Endodermal cell (in vitro differentiated cells): ENCODE data around the gene THOP1. TPM values are rescaled to one million over a fixed set of nuclear protein-coding genes. Genes with fewer than 3 reads are reported as not detected.

Experiments used
- DNase-seq: peaks from one replicate; pipeline ENCODE4 v3.0.0-alpha.2; 2017
- H3K27ac ChIP-seq: 2 replicates; pipeline ENCODE4 v1.5.1; 2013; ENCODE audit warnings: mild to moderate bottlenecking, low read depth, low read length, moderate library complexity
- H3K27me3 ChIP-seq: 2 replicates; pipeline ENCODE4 v1.6.1; 2013; ENCODE audit warnings: mild to moderate bottlenecking, low read length, moderate library complexity; ENCODE audit not compliant: insufficient read depth, control insufficient read depth, poor library complexity, severe bottlenecking
- H3K36me3 ChIP-seq: 2 replicates; pipeline ENCODE4 v1.7.0; 2013; ENCODE audit warnings: mild to moderate bottlenecking, low read length, moderate library complexity; ENCODE audit not compliant: control insufficient read depth, insufficient read depth
- H3K4me1 ChIP-seq: one replicate; pipeline ENCODE4 v1.7.0; 2013; ENCODE audit warnings: low read length; ENCODE audit not compliant: control insufficient read depth, insufficient read depth
- H3K4me3 ChIP-seq: 2 replicates; pipeline ENCODE4 v1.5.1; 2013; ENCODE audit warnings: mild to moderate bottlenecking, low read length, moderate library complexity
- H3K9ac ChIP-seq: 2 replicates; pipeline ENCODE4 v1.6.1; 2013; ENCODE audit warnings: mild to moderate bottlenecking, low read length, moderate library complexity; ENCODE audit not compliant: poor library complexity, severe bottlenecking; ENCODE audit errors: extremely low read depth
- H3K9me3 ChIP-seq: 2 replicates; pipeline ENCODE4 v1.6.1; 2013; ENCODE audit warnings: mild to moderate bottlenecking, low read length, moderate library complexity; ENCODE audit not compliant: control insufficient read depth
- H3K27ac Mint-ChIP-seq: 2 replicates; pipeline ENCODE4 v1.8.0; 2020; ENCODE audit warnings: mixed read lengths
- H3K27me3 Mint-ChIP-seq: 2 replicates; pipeline ENCODE4 v1.8.0; 2021; ENCODE audit warnings: mild to moderate bottlenecking, mixed read lengths; ENCODE audit not compliant: insufficient read depth
- H3K36me3 Mint-ChIP-seq: 2 replicates; pipeline ENCODE4 v1.8.0; 2020; ENCODE audit warnings: low read depth, mixed read lengths
- H3K4me1 Mint-ChIP-seq: 2 replicates; pipeline ENCODE4 v1.8.0; 2020; ENCODE audit warnings: mixed read lengths
- H3K4me3 Mint-ChIP-seq: 2 replicates; pipeline ENCODE4 v1.8.0; 2020; ENCODE audit warnings: mild to moderate bottlenecking, moderate library complexity, mixed read lengths
- H3K9me3 Mint-ChIP-seq: 2 replicates; pipeline ENCODE4 v1.8.0; 2020; ENCODE audit warnings: mild to moderate bottlenecking, mixed read lengths
- WGBS, 2 experiments: methylation state at CpG; one replicate each; pipeline versions ENCODE4 v1.1.5 to v1.1.7; 2013; ENCODE audit warnings: missing lambda C conversion rate in 2 of 2, mixed read lengths in 1 of 2; ENCODE audit not compliant: insufficient coverage in 1 of 2, insufficient read length in 1 of 2; 5-methylcytosine and 5-hydroxymethylcytosine counted together
- total RNA-seq, 2 donors: library from RNA; stranded (reverse); fragmentation: NEBNext Ultra II Directional in 1 of 2; extraction: Animal tissue kit (Norgen Biotek cat#: 25700) in 1 of 2; gene quantifications; 2 replicates in 1 of 2; 3 replicates in 1 of 2; pipeline ENCODE4 v1.2.1, GENCODE V29; 2021
- TF ChIP-seq, protein P1 (sequence below): fragments of 200-600 bp; sonication (generic); conservative IDR thresholded peaks from 2 replicates; pipeline ENCODE4 v1.5.0; 2021; ENCODE audit warnings: antibody characterized with exemption, mild to moderate bottlenecking

THOP1 gene
- total RNA-seq, 2 donors from 2014 or later: 130 to 170 TPM

DNA sequence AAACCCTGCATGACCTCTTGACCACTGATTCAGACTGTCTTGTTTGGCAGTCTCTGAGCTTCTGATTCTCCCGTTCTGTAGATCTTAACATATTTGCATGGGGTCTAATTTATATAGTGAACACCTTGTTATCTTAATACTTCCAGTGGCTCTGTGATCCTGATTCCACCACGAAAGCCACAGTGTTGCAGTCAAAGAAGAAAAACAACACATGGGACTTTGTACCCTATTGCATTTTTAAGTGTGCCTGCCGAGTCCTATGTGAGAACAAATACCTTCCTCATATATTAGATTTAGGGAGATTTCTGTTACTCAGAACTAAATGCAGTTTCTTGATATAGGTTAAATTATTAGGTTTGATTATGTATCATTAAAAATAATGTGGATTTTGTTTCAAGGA, 69.5 kb downstream of the THOP1 start:
- H3K9me3 Mint-ChIP-seq: peaks cover 100% of the 10 kb centered on the region
- no peak overlapping the region for H3K4me3 Mint-ChIP-seq
- peak overlapping the region; percentile 78 for H3K4me3 ChIP-seq
- H3K9me3 ChIP-seq: peaks cover 94% of the 10 kb centered on the region
- H3K9ac ChIP-seq: no peak overlapping the region
- WGBS, 2 experiments: 79 to 100% methylated on average over 1 to 3 of the region's 3 CpGs
- peaks cover 71% of the 10 kb centered on the region for H3K36me3 Mint-ChIP-seq
- no peak overlapping the region for H3K27ac ChIP-seq
- H3K27me3 Mint-ChIP-seq: peaks cover 3% of the 10 kb centered on the region
- H3K27me3 ChIP-seq: no peaks in the 10 kb centered on the region
- H3K36me3 ChIP-seq: peaks cover 59% of the 10 kb centered on the region
- H3K4me1 ChIP-seq: no peaks in the 10 kb centered on the region
- TF ChIP-seq, protein P1, sequence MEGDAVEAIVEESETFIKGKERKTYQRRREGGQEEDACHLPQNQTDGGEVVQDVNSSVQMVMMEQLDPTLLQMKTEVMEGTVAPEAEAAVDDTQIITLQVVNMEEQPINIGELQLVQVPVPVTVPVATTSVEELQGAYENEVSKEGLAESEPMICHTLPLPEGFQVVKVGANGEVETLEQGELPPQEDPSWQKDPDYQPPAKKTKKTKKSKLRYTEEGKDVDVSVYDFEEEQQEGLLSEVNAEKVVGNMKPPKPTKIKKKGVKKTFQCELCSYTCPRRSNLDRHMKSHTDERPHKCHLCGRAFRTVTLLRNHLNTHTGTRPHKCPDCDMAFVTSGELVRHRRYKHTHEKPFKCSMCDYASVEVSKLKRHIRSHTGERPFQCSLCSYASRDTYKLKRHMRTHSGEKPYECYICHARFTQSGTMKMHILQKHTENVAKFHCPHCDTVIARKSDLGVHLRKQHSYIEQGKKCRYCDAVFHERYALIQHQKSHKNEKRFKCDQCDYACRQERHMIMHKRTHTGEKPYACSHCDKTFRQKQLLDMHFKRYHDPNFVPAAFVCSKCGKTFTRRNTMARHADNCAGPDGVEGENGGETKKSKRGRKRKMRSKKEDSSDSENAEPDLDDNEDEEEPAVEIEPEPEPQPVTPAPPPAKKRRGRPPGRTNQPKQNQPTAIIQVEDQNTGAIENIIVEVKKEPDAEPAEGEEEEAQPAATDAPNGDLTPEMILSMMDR: no peak
- H3K4me1 Mint-ChIP-seq: no peaks in the 10 kb centered on the region
- H3K27ac Mint-ChIP-seq: no peak overlapping the region
- no peak for DNase-seq

DNA sequence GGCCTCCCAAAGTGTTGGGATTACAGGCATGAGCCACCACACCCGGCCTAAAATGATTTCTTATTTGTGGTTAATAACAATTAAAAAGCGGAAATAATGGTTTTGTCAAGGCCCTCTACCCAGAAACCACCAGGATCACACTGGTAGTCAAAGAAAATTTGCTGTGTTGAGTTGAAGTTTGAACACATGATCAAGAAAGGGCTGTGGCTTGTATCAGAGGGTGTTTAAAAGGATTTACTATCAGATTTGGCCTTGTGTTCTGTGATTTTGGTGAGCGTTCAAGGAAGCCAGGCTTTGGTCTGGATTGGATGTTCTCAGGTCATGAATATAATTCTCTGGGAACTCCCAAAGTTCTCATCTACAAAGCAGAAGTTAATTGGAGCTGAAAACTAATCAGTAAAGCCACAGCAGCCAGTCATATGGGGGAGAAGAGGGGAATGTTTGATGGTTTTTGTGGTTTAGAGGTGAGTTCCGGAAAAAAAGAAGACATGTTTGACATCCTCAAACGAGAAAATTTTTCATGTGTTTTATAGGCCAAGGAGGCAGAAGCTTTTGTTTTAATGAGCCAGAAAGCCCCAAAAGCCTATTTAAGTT, 71.3 kb downstream of the THOP1 start:
- H3K4me3 Mint-ChIP-seq: no peak overlapping the region
- H3K36me3 Mint-ChIP-seq: peaks cover 54% of the 10 kb centered on the region
- H3K9me3 Mint-ChIP-seq: peaks cover 93% of the 10 kb centered on the region

DNA sequence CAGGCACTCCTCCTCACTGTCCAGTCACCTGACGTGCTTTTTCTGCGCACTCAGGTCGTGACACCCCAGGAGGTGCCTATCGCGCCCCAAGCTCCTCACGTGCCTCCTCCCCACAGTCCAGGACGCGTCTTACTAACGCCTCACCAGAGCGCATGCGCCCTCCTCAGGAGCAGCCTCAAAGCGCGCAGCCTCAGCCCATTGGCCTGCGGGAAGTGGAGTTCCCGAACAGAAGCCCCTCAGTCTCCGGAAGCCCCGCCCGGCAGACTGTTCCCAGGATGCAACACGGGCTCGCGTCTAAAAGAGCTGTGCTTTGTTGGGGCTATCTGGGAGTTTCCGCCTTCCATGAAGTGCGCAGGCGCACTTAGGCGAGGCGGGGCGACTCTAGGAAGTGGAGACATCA, 73.6 kb downstream of the THOP1 start:
- 92 to 96% methylated on average over 17 to 27 of the region's 27 CpGs for WGBS, 2 experiments
- Histone ChIP-seq H3K27me3 (no peaks in the 10 kb centered on the region), H3K4me3 (no peak overlapping the region), H3K9ac (no peak overlapping the region), H3K4me1 (no peaks in the 10 kb centered on the region), H3K36me3 (peaks cover 20% of the 10 kb centered on the region), H3K9me3 (peaks cover 54% of the 10 kb centered on the region), H3K27ac (no peak overlapping the region)
- TF ChIP-seq, protein P1: no peak
- Mint-ChIP-seq H3K9me3 (peaks cover 88% of the 10 kb centered on the region), H3K27ac (no peak overlapping the region), H3K36me3 (peaks cover 31% of the 10 kb centered on the region), H3K4me1 (no peaks in the 10 kb centered on the region), H3K4me3 (no peak overlapping the region), H3K27me3 (peaks cover 5% of the 10 kb centered on the region)
- DNase-seq: no peak

More for the DNA sequence above, 71.3 kb downstream of the THOP1 start:
- H3K4me1 Mint-ChIP-seq: no peaks in the 10 kb centered on the region
- Histone ChIP-seq H3K4me3 (no peak overlapping the region), H3K4me1 (no peaks in the 10 kb centered on the region), H3K27me3 (no peaks in the 10 kb centered on the region), H3K9ac (no peak overlapping the region), H3K27ac (no peak overlapping the region), H3K36me3 (peaks cover 43% of the 10 kb centered on the region), H3K9me3 (peaks cover 77% of the 10 kb centered on the region)
- no peak for DNase-seq
- 93 to 94% methylated on average over 3 to 5 of the region's 5 CpGs for WGBS, 2 experiments
- TF ChIP-seq, protein P1: no peak
- no peak overlapping the region for H3K27ac Mint-ChIP-seq
- peaks cover 5% of the 10 kb centered on the region for H3K27me3 Mint-ChIP-seq
